ENCODE measurements around the gene MRPL20. TPM values are rescaled to one million over a fixed set of nuclear protein-coding genes. Genes with fewer than 3 reads are reported as not detected.

Gene MRPL20
- total RNA-seq, 1 donor from 2014 or later: 127 TPM

GRCh38 chr1:1356166-1356795 is 50.8 kb downstream of the MRPL20 start:
- intact Hi-C loops (cut with DNase I): loop anchor here (5.0 kb wide), 1 partner anchor 76 kb away; no protein-coding TSS in a partner anchor
- no peak for DNase-seq (ENCODE audit: low spot score)

- DNase-seq (ENCODE audit: low spot score): no peak
- intact Hi-C loops (cut with DNase I): loop anchor here (5.0 kb wide), 1 partner anchor 77 kb away; no protein-coding TSS in a partner anchor
Observed at GRCh38 chr1:1355416-1355815, 51.7 kb downstream of the MRPL20 start.

- no peak for DNase-seq (ENCODE audit: low spot score)
- intact Hi-C loops (cut with DNase I): loop anchor here (5.0 kb wide), 1 partner anchor 78 kb away; no protein-coding TSS in a partner anchor
Observed at GRCh38 chr1:1354271-1355247, 52.5 kb downstream of the MRPL20 start.

GRCh38 chr1:1353389-1354151 is 53.5 kb downstream of the MRPL20 start:
- DNase-seq (ENCODE audit: low spot score): no peak
- intact Hi-C loops (cut with DNase I): no loop called here

GRCh38 chr1:1352786-1353388 is 54.2 kb downstream of the MRPL20 start:
- no peak for DNase-seq (ENCODE audit: low spot score)
- intact Hi-C loops (cut with DNase I): no loop called here

Other genes with a start within 250 kb of the MRPL20 start
- gene TTLL10, start 233.4 kb downstream of the MRPL20 start, total RNA-seq: 0.22 TPM
- 0.19 TPM for gene TNFRSF18, start 200.7 kb downstream of the MRPL20 start, total RNA-seq
- gene TNFRSF4, start 193.1 kb downstream of the MRPL20 start, total RNA-seq: 4.3 TPM
- 139 TPM for gene SDF4, start 175.3 kb downstream of the MRPL20 start, total RNA-seq
- 11.1 TPM for gene B3GALT6, start 175.1 kb downstream of the MRPL20 start, total RNA-seq
- 2.6 TPM for gene C1QTNF12, start 160.6 kb downstream of the MRPL20 start, total RNA-seq
- gene UBE2J2, start 133.4 kb downstream of the MRPL20 start, total RNA-seq: 37.2 TPM
- 2.4 TPM for gene SCNN1D, start 126.9 kb downstream of the MRPL20 start, total RNA-seq
- gene ACAP3, start 99.4 kb downstream of the MRPL20 start, total RNA-seq: 60.8 TPM
- 10.5 TPM for gene PUSL1, start 98.7 kb downstream of the MRPL20 start, total RNA-seq
- gene INTS11, start 82.6 kb downstream of the MRPL20 start, total RNA-seq: 73.8 TPM
- gene CPTP, start 82.5 kb downstream of the MRPL20 start, total RNA-seq: 50.2 TPM
- gene TAS1R3, start 76.0 kb downstream of the MRPL20 start, total RNA-seq: 0.62 TPM
- 96.2 TPM for gene DVL1, start 57.9 kb downstream of the MRPL20 start, total RNA-seq
- gene MXRA8, start 48.7 kb downstream of the MRPL20 start, total RNA-seq: 30.5 TPM
- 174 TPM for gene AURKAIP1, start 32.1 kb downstream of the MRPL20 start, total RNA-seq
- 78.6 TPM for gene CCNL2, start 8.0 kb downstream of the MRPL20 start, total RNA-seq
- gene ANKRD65, start 14.0 kb upstream of the MRPL20 start, total RNA-seq: 1.8 TPM
- 35.3 TPM for gene VWA1, start 28.4 kb upstream of the MRPL20 start, total RNA-seq
- 0.51 TPM for gene ATAD3C, start 42.4 kb upstream of the MRPL20 start, total RNA-seq
- 13.7 TPM for gene ATAD3B, start 64.5 kb upstream of the MRPL20 start, total RNA-seq
- gene ATAD3A, start 104.9 kb upstream of the MRPL20 start, total RNA-seq: 13.7 TPM
- 5.0 TPM for gene TMEM240, start 133.3 kb upstream of the MRPL20 start, total RNA-seq
- 90.7 TPM for gene SSU72, start 167.6 kb upstream of the MRPL20 start, total RNA-seq
- 1.7 TPM for gene FNDC10, start 192.8 kb upstream of the MRPL20 start, total RNA-seq
- gene MIB2, start 208.2 kb upstream of the MRPL20 start, total RNA-seq: 82.4 TPM
- gene MMP23B, start 224.9 kb upstream of the MRPL20 start, total RNA-seq: 60.2 TPM

All from cardiac septum (tissue), 1 donor.